GM18951 (cell line): ENCODE data around the gene CXCR3.
"Not testable (repeated sequence)": the region's sequence is repeated elsewhere in the genome, so short reads cannot be mapped to it uniquely, and the experiment has no call there.

Experiments
- POLR2A ChIP-seq: IDR thresholded peaks from 4 replicates; pipeline ENCODE4 v1.6.1; 2011; ENCODE audit warnings: mild to moderate bottlenecking; ENCODE audit not compliant: insufficient read length, insufficient read depth; ENCODE audit errors: extremely low read depth
- in situ Hi-C: fragments of 300-500 bp; cut with MboI; formaldehyde crosslinking; loops from one replicate; pipeline ENCODE4 v1.12.0; 2022; ENCODE audit warnings: low sequenced_read_pairs, mixed read lengths, inconsistent platforms; ENCODE audit not compliant: unreplicated experiment

The CXCR3 gene

DNA sequence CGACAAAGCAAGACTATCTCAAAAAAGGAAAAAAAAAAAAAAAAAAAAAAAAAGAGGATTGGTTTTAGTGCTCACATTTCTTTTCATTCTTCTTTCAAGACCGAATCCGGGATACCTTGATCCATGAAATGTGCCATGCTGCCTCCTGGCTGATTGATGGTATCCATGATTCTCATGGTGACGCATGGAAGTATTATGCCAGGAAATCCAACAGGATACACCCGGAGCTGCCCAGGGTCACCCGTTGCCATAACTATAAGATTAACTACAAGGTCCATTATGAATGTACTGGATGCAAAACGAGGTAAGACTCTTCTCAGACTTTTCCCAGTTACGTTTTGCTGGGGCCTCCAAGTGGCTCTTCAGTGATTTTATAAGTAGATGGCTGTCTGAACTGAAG, 6.1 kb downstream of the CXCR3 start:
- in situ Hi-C loops: no loop called here
- TF ChIP-seq POLR2A: no peak

DNA sequence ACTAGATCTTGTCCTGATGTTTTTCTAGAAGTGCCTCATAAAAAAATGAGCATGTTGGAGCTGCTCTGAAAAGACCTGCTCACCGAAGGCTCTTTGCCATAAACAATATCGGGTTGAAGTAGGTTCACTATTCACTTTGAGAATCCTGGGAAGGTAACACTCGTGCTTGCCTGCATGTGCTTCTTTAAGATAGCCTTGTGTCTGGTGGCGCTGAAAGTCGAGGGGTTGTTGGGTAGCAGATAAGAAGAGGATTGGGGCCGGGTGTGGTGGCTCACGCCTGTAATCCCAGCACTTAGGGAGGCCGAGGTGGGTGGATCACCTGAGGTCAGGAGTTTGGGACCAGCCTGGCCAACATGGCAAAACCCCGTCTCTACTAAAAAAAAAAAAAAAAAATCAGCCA, 6.6 kb downstream of the CXCR3 start:
- in situ Hi-C loops: not testable (repeated sequence)

DNA sequence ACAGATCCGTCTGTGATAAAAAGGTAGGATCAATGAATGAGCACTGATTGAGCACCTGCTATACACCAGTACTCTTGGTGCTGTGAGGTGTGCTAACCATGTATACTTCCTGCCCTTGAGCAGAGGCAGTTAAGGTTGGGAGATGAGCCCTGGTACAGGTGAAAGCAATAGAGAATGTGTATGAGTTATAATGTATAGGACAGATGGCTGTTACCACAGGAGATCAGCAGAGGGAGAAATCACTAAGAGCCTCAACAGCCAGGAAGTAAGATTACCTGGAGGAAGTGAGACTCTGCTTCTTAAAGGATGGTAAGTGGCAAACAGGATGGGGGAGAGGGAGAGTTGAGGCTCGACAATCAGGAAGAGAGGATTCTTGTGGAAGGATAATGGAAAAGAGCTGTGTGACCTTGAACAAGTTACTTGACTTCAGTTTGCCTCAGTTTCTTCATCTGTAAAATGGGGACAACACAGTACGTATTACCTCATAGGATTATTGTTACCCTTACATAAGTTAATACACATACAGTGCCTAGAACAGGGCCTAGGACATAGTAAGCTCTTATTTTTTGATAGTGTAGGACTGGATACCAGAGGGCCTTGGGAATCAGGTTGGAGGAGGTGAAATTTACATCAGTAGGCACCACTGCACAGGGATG, 9.1 kb downstream of the CXCR3 start:
- in situ Hi-C loops: no loop called here
- TF ChIP-seq POLR2A: no peak

DNA sequence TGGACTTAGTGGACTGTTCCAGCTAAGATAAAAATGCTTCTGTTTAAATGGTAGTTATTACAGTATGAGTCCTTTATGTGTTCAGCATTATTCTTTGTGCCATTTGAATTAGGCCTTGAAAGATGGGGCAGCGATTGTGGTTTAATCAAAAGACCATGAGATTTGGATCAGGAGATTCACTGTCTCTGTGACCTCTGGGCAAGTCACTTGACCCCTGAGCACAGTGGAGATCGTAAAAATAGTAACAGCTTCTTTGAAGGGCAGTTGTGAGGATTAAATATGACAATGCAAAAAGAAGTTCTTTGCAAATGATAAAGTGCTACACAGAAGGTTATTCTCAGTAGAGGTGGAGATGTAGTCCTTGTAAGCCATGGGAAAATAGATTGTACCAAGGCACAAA, 10.8 kb downstream of the CXCR3 start:
- in situ Hi-C loops: no loop called here
- TF ChIP-seq POLR2A: no peak

GRCh38 chrX:71606536-71607216, 11.6 kb downstream of the CXCR3 start:
- in situ Hi-C loops: no loop called here
- TF ChIP-seq POLR2A: no peak

DNA sequence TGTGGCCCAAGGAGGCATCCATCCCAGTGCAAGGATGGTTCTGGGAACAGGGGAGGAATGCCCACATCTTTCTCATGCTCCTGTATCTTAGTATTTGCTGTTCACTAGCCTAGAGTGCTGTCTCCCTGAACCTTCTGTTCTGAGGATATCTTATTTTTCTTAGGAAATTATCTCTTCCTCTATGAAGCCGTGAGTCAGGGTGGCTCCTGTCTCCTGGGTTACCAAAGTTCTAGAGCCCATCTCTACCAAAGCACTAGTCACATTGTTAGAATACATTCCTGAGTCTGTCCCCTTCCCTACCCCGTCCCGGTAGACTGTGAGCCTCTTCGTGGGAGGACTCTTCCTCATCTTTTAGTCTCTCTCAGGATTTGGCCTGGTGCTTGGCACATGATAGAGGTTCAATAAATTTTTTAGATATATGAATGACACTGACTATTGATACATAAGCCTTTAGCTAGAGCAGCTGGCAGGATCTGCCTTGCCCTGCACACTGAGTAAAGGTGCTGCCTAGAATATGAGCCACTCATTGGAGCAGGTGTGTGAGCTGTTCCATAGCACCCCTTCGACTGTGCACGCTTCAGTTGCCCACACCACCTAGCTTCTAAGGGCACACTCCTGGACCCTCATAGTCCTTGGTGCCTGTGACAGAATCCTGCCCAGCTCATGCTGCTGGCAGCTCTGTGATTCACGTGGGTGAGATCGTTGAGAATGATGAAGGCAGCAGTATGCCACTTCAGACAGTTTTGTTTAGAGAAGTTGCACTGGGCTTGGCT, 13.3 kb downstream of the CXCR3 start:
- no peak for TF ChIP-seq POLR2A
- in situ Hi-C loops: no loop called here

- TF ChIP-seq POLR2A: no peak
- in situ Hi-C loops: no loop called here
These were observed 14.2 kb downstream of the CXCR3 start for GRCh38 chrX:71604141-71604540.

- TF ChIP-seq POLR2A: no peak
- in situ Hi-C loops: no loop called here
These were observed 14.7 kb downstream of the CXCR3 start for GRCh38 chrX:71603618-71604017.

DNA sequence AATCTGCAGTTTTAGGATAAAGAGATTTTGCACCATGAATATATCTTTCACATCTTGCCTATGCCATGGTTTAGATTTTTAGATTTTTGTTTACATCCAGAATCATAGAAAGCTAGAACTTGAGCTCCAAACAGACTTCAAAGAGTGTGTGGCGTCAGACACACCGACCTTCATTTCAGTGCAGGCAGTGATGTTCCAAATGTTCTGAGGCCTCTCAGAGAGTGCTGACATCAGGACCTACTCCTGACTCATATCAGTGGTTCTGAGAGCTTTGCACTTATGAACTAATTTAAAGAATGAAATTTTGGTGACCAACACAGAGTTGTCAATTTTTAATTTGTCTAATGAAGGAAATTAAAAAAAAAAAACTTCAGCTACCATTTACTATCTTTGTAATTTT, 18.3 kb downstream of the CXCR3 start:
- TF ChIP-seq POLR2A: no peak
- in situ Hi-C loops: no loop called here

- in situ Hi-C loops: not testable (repeated sequence)
These were observed 25.1 kb downstream of the CXCR3 start for GRCh38 chrX:71593210-71593609.

- no peak for TF ChIP-seq POLR2A
- in situ Hi-C loops: no loop called here
These were observed 31.4 kb downstream of the CXCR3 start for GRCh38 chrX:71586929-71587328.

DNA sequence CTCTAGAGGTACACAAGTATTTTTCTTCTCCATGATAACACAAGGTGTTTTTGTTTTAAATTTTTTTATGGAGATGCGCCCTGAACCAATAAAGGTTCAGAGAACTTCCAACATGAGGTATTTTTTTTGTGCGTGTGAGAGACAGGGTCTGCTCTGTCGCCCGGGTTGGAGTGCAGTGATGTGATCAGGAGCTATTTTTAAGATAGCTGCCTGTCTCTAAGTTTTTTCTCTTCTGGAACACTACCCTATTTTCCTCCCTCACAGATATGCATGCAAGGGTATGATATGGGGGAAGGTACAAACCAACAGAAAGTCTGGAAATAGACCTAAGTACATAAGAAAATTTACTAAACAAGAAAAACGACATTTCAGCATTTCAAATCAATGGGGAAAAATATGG, 37.1 kb downstream of the CXCR3 start:
- in situ Hi-C loops: no loop called here
- TF ChIP-seq POLR2A: no peak

DNA sequence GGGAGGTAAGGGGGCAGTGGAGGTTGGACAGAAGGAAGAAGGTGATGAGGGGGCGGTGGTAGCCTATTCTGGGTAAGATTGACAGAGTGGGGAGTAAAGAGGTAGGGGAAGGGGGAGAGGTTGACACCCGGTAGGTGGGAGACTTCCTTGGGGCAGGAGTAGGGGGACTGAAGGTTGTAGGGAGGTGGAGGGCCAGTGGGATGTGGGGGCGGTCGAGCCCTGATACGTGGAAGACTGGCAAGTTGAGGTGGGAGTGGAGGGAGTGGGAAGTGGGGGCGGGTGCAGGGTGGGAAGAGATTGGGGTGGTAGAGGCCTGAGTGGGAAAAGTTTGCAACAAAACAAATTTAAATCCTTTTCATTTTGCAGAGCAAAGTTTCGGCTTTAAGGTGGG, 38.3 kb downstream of the CXCR3 start:
- no peak for TF ChIP-seq POLR2A
- in situ Hi-C loops: no loop called here
